GM12891 (cell line): ENCODE measurements around the gene LDB3.
A peak's percentile ranks its signal among the peaks of the same experiment; 100 is the strongest.

Source experiments
- DNase-seq: peaks from one replicate; pipeline ENCODE4 v3.0.0; 2011; ENCODE audit warnings: low spot score; ENCODE audit not compliant: insufficient read length
- FAIRE-seq: peaks from 2 replicates; lab custom pipeline; 2011; peaks lifted over from hg19 to GRCh38; lab: Jason Lieb, UNC
- PAX5 ChIP-seq: IDR thresholded peaks from 2 replicates; pipeline ENCODE4 v1.6.1; 2011; ENCODE audit warnings: low read length, moderate library complexity, mild to moderate bottlenecking; ENCODE audit not compliant: insufficient read depth, severe bottlenecking
- POLR2A ChIP-seq: IDR thresholded peaks from 2 replicates; pipeline ENCODE4 v1.6.1; 2011; ENCODE audit warnings: low read depth, low read length, control low read depth
- POLR2AphosphoS5 ChIP-seq: IDR thresholded peaks from 2 replicates; pipeline ENCODE4 v1.6.1; 2011; ENCODE audit warnings: low read depth, low read length, control low read depth
- POU2F2 ChIP-seq: IDR thresholded peaks from 2 replicates; pipeline ENCODE4 v1.6.1; 2011; ENCODE audit warnings: low read depth, mild to moderate bottlenecking, control low read depth, low read length, moderate library complexity
- SPI1 ChIP-seq: IDR thresholded peaks from 2 replicates; pipeline ENCODE4 v1.6.1; 2011; ENCODE audit warnings: low read depth, low read length, control low read depth
- TAF1 ChIP-seq: IDR thresholded peaks from 2 replicates; pipeline ENCODE4 v1.6.1; 2011; ENCODE audit warnings: low read depth, low read length, control low read depth

The LDB3 gene

GRCh38 chr10:86651021-86651471 lies 17.3 kb upstream of the LDB3 start:
- DNase-seq (no peak), FAIRE-seq (no peak)
- no peak for TF ChIP-seq SPI1
- TF ChIP-seq POLR2A, result no peak
- TF ChIP-seq TAF1, result no peak
- TF ChIP-seq PAX5, result no peak
- no peak for TF ChIP-seq POLR2AphosphoS5

- TF ChIP-seq POLR2A (no peak), PAX5 (no peak), TAF1 (no peak), SPI1 (no peak), POU2F2 (no peak), POLR2AphosphoS5 (no peak)
- DNase-seq (peak; percentile 5), FAIRE-seq (no peak)
Measured at GRCh38 chr10:86651631-86652331, 16.5 kb upstream of the LDB3 start.

- FAIRE-seq (no peak), DNase-seq (peak; percentile 12)
- TF ChIP-seq PAX5 (no peak), POU2F2 (no peak), POLR2AphosphoS5 (no peak), POLR2A (no peak), SPI1 (no peak), TAF1 (no peak)
Measured at GRCh38 chr10:86652361-86653202, 15.7 kb upstream of the LDB3 start.

- no peak for DNase-seq
- no peak for FAIRE-seq
- TF ChIP-seq POLR2A, result no peak
- TF ChIP-seq TAF1, result no peak
- no peak for TF ChIP-seq POLR2AphosphoS5
- TF ChIP-seq POU2F2, result no peak
- TF ChIP-seq SPI1, result no peak
- no peak for TF ChIP-seq PAX5
Measured at GRCh38 chr10:86653379-86653778, 14.9 kb upstream of the LDB3 start.

GRCh38 chr10:86653987-86654386 lies 14.3 kb upstream of the LDB3 start:
- FAIRE-seq, result no peak
- TF ChIP-seq POLR2A, result no peak
- no peak for TF ChIP-seq SPI1
- TF ChIP-seq POLR2AphosphoS5, result no peak
- TF ChIP-seq PAX5, result no peak
- no peak for TF ChIP-seq POU2F2
- DNase-seq, result no peak

- DNase-seq, result no peak
- FAIRE-seq, result no peak
- no peak for TF ChIP-seq POU2F2
- TF ChIP-seq PAX5, result no peak
- no peak for TF ChIP-seq POLR2AphosphoS5
- no peak for TF ChIP-seq POLR2A
- no peak for TF ChIP-seq TAF1
- TF ChIP-seq SPI1, result no peak
Measured at GRCh38 chr10:86654411-86655172, 13.7 kb upstream of the LDB3 start, which contains the start of gene OPN4. OPN4 (plus strand) TSS chr10:86654547; CDS start chr10:86654784, 237 bp downstream.

- DNase-seq (no peak), FAIRE-seq (no peak)
- TF ChIP-seq POU2F2, result no peak
- TF ChIP-seq POLR2AphosphoS5, result no peak
- TF ChIP-seq SPI1, result no peak
- TF ChIP-seq POLR2A, result no peak
- TF ChIP-seq TAF1, result no peak
- TF ChIP-seq PAX5, result no peak
Measured at GRCh38 chr10:86655173-86655540, 13.2 kb upstream of the LDB3 start.

- DNase-seq, result no peak
- TF ChIP-seq TAF1 (no peak), POLR2AphosphoS5 (no peak), POU2F2 (no peak), PAX5 (no peak), POLR2A (no peak), SPI1 (no peak)
Measured at GRCh38 chr10:86655596-86655995, 12.7 kb upstream of the LDB3 start.

GRCh38 chr10:86657011-86657395 lies 11.3 kb upstream of the LDB3 start:
- FAIRE-seq (no peak), DNase-seq (no peak)
- TF ChIP-seq SPI1 (no peak), POLR2A (no peak), TAF1 (no peak), POU2F2 (no peak), POLR2AphosphoS5 (no peak), PAX5 (no peak)

More at GRCh38 chr10:86655596-86655995, 12.7 kb upstream of the LDB3 start:
- no peak for FAIRE-seq
